Panc1 (cell line): ENCODE results near the gene PNKP. TPM values are rescaled to one million over a fixed set of nuclear protein-coding genes. Genes with fewer than 3 reads are reported as not detected.

Source experiments
- ATAC-seq: fragments of 200-7000 bp; cut with Tn5 transposase; 2 replicates; pipeline ENCODE4 v1.9.1; 2020; ENCODE audit warnings: mild to moderate bottlenecking, moderate library complexity
- BruUV-seq: library from RNA; stranded (reverse); fragments of 400-500 nt; replicated peaks from 2 replicates; lab custom pipeline; 2021; lab: Mats Ljungman, UMichigan
- CTCF ChIA-PET: fragments of 300-600 bp; sonication (Branson Sonifier 250); formaldehyde crosslinking; loops from one replicate; lab custom pipeline; 2022; ENCODE audit warnings: antibody characterized with exemption; lab: Charles Lee
- POLR2A ChIA-PET: fragments of 300-600 bp; sonication (Branson Sonifier 250); formaldehyde crosslinking; loops from one replicate; lab custom pipeline; 2022; ENCODE audit warnings: antibody characterized with exemption; lab: Charles Lee
- DNase-seq: peaks from one replicate; pipeline ENCODE4 v3.0.0-alpha.2; 2010; ENCODE audit warnings: low read depth, low spot score
- H3K27ac ChIP-seq: 2 replicates; pipeline ENCODE4 v1.5.1; 2011; ENCODE audit warnings: mild to moderate bottlenecking, low read length, inconsistent platforms
- H3K27me3 ChIP-seq: fragments of 200-500 bp; sonication (Bioruptor generic); 2 replicates; pipeline ENCODE4 v1.6.0; 2014; ENCODE audit warnings: low read length, inconsistent platforms; ENCODE audit not compliant: control insufficient read depth, insufficient read depth
- H3K36me3 ChIP-seq: fragments of 200-500 bp; sonication (Bioruptor generic); 2 replicates; pipeline ENCODE4 v1.5.1; 2014; ENCODE audit warnings: inconsistent platforms, mild to moderate bottlenecking, low read length, moderate library complexity; ENCODE audit not compliant: control insufficient read depth, insufficient read depth
- H3K4me1 ChIP-seq: 2 replicates; pipeline ENCODE4 v1.5.1; 2011; ENCODE audit warnings: inconsistent platforms, mild to moderate bottlenecking, low read length, moderate library complexity; ENCODE audit not compliant: control insufficient read depth, insufficient read depth
- H3K4me3 ChIP-seq, 2 experiments: 2 replicates each; pipeline ENCODE4 v1.5.1; 2011 to 2012; ENCODE audit warnings: low read depth in 2 of 2, low read length in 2 of 2, mild to moderate bottlenecking in 2 of 2, inconsistent platforms in 1 of 2, moderate library complexity in 1 of 2
- H3K9me3 ChIP-seq: fragments of 200-500 bp; sonication (Bioruptor generic); 2 replicates; pipeline ENCODE4 v1.5.1; 2014; ENCODE audit warnings: low read depth, mild to moderate bottlenecking, inconsistent platforms, low read length, moderate library complexity; ENCODE audit not compliant: control insufficient read depth, insufficient read depth
- POLR2AphosphoS5 ChIP-seq: IDR thresholded peaks from 2 replicates; pipeline ENCODE4 v1.6.1; 2012; ENCODE audit warnings: mild to moderate bottlenecking, low read depth, low read length, moderate library complexity
- SIN3A ChIP-seq: IDR thresholded peaks from 2 replicates; pipeline ENCODE4 v1.6.1; 2012; ENCODE audit warnings: low read depth, mild to moderate bottlenecking, low read length, moderate library complexity, borderline replicate concordance; ENCODE audit not compliant: insufficient read depth
- TCF7L2 ChIP-seq: IDR thresholded peaks from 2 replicates; pipeline ENCODE4 v1.6.1; 2011; ENCODE audit warnings: mild to moderate bottlenecking, low read depth, low read length, inconsistent platforms
- in situ Hi-C: cut with HindIII; loops from 2 replicates; pipeline ENCODE4 v1.10.0; 2016; ENCODE audit warnings: low sequenced_read_pairs, low pct_unique_long_range_greater_than_20kb
- intact Hi-C: fragments of 100-400 bp; cut with micrococcal nuclease; formaldehyde crosslinking; loops from one replicate; pipeline ENCODE4 v1.10.0; 2022; ENCODE audit not compliant: unreplicated experiment
- total RNA-seq: library from RNA; stranded (reverse); gene quantifications from one replicate; pipeline ENCODE4 v1.2.1, GENCODE V29; 2021; ENCODE audit not compliant: unreplicated experiment
- TF ChIP-seq, protein P1 (sequence below): fragments of 450-650 bp; IDR thresholded peaks from 2 replicates; pipeline ENCODE4 v1.5.1; 2017; ENCODE audit warnings: mild to moderate bottlenecking
- TF ChIP-seq, protein P2 (sequence below), 2 experiments: IDR thresholded peaks; 2 replicates each; pipeline ENCODE4 v1.6.1; 2011 to 2012; ENCODE audit warnings: low read depth in 2 of 2, control low read depth in 1 of 2, low read length in 1 of 2, mild to moderate bottlenecking in 1 of 2, moderate library complexity in 1 of 2; ENCODE audit not compliant: insufficient read depth in 1 of 2

Gene PNKP
- total RNA-seq, 1 experiment from 2014 or later = 76.7 TPM

DNA sequence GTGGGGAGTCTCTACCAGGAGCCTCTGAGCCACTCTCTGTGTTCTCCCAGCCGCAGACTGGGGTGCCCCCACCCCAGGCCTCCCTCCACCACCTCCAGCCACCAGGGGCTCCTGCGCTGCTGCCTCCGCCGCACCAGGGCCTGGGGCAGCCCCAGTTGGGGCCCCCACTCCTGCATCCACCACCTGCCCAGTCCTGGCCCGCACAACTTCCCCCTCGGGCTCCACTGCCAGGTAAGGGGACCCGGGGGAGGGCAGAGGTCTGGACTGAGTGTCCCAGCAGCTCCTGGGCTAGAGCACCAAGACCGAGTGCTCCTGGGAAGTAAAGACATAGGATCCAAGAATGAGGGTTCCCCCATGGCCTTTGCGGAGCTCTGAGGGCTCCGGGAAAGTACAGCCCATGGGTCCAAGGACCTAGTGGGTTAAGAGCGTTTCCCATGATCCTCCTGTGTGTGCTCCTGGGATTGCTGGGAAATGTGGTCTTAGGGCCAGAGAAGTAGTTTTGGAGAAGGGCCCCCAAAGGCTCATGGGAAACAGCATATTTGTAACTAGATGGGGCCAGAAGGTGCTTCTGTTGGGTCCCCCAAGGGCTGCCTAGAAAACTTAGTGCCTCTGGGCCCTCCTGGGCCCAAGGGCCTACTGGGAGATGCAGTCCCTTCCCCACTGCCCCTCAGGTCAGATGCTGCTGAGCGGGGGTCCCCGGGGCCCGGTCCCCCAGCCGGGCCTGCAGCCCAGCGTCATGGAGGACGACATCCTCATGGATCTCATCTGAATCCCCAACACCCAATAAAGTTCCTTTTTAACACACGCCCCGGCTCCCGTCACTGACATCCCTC lies 31.0 kb downstream of the PNKP start:
- ChIA-PET CTCF (no interaction called here), POLR2A (no interaction called here)
- in situ Hi-C loops (no loop called here), intact Hi-C loops (no loop called here)
- H3K4me3 ChIP-seq = no peak overlapping the region
- H3K9me3 ChIP-seq = no peaks in the 10 kb centered on the region
- no peaks in the 10 kb centered on the region; the same call in 1 of the 2 replicates for H3K36me3 ChIP-seq
- no peaks in the 10 kb centered on the region for H3K27me3 ChIP-seq
- ATAC-seq = no peak
- H3K4me1 ChIP-seq = no peaks in the 10 kb centered on the region
- no TSS peak for BruUV-seq
- TF ChIP-seq, protein P1, sequence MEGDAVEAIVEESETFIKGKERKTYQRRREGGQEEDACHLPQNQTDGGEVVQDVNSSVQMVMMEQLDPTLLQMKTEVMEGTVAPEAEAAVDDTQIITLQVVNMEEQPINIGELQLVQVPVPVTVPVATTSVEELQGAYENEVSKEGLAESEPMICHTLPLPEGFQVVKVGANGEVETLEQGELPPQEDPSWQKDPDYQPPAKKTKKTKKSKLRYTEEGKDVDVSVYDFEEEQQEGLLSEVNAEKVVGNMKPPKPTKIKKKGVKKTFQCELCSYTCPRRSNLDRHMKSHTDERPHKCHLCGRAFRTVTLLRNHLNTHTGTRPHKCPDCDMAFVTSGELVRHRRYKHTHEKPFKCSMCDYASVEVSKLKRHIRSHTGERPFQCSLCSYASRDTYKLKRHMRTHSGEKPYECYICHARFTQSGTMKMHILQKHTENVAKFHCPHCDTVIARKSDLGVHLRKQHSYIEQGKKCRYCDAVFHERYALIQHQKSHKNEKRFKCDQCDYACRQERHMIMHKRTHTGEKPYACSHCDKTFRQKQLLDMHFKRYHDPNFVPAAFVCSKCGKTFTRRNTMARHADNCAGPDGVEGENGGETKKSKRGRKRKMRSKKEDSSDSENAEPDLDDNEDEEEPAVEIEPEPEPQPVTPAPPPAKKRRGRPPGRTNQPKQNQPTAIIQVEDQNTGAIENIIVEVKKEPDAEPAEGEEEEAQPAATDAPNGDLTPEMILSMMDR = no peak
- no peak for TF ChIP-seq POLR2AphosphoS5
- TF ChIP-seq, protein P2, sequence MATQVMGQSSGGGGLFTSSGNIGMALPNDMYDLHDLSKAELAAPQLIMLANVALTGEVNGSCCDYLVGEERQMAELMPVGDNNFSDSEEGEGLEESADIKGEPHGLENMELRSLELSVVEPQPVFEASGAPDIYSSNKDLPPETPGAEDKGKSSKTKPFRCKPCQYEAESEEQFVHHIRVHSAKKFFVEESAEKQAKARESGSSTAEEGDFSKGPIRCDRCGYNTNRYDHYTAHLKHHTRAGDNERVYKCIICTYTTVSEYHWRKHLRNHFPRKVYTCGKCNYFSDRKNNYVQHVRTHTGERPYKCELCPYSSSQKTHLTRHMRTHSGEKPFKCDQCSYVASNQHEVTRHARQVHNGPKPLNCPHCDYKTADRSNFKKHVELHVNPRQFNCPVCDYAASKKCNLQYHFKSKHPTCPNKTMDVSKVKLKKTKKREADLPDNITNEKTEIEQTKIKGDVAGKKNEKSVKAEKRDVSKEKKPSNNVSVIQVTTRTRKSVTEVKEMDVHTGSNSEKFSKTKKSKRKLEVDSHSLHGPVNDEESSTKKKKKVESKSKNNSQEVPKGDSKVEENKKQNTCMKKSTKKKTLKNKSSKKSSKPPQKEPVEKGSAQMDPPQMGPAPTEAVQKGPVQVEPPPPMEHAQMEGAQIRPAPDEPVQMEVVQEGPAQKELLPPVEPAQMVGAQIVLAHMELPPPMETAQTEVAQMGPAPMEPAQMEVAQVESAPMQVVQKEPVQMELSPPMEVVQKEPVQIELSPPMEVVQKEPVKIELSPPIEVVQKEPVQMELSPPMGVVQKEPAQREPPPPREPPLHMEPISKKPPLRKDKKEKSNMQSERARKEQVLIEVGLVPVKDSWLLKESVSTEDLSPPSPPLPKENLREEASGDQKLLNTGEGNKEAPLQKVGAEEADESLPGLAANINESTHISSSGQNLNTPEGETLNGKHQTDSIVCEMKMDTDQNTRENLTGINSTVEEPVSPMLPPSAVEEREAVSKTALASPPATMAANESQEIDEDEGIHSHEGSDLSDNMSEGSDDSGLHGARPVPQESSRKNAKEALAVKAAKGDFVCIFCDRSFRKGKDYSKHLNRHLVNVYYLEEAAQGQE (IDR thresholded peaks at IDR 0.05; ENCODE audit: insufficient read depth in 1 of 2, low read depth in 2 of 2, low read length in 1 of 2) = no peak
- no peak for TF ChIP-seq SIN3A
- TF ChIP-seq TCF7L2 = no peak
- no peak for DNase-seq
- H3K27ac ChIP-seq = no peak overlapping the region

DNA sequence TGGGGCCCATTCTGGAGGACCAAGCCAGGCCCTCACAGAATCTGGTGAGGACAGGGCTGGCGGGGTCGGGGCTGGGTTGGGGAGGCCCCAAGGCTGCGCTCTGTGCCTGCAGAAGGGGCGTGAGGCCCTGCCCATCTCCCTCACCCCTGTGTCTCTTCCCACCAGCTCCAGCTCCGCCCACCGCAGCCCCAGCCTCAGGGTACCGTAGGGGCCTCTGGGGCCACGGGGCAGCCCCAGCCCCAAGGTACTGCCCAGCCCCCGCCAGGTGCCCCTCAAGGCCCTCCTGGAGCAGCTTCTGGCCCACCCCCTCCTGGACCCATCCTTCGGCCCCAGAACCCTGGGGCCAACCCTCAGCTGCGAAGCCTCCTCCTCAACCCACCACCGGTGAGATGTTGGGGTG lies 31.8 kb downstream of the PNKP start:
- intact Hi-C loops = no loop called here
- POLR2A ChIA-PET = no interaction called here

More for the DNA sequence above, 31.8 kb downstream of the PNKP start:
- BruUV-seq = no TSS peak
- DNase-seq = no peak
- no peak for TF ChIP-seq TCF7L2
- TF ChIP-seq, protein P1 = no peak
- TF ChIP-seq POLR2AphosphoS5 = no peak
- TF ChIP-seq SIN3A = no peak
- TF ChIP-seq, protein P2 (IDR thresholded peaks at IDR 0.05; ENCODE audit: insufficient read depth in 1 of 2, low read depth in 2 of 2, low read length in 1 of 2) = no peak
- no peak overlapping the region for H3K4me3 ChIP-seq
- in situ Hi-C loops = no loop called here
- no peak overlapping the region for H3K27ac ChIP-seq
- no peaks in the 10 kb centered on the region; the same call in none of the 2 replicates for H3K36me3 ChIP-seq
- no peak for ATAC-seq
- CTCF ChIA-PET = no interaction called here
- H3K27me3 ChIP-seq = no peaks in the 10 kb centered on the region
- H3K9me3 ChIP-seq = no peaks in the 10 kb centered on the region
- no peaks in the 10 kb centered on the region for H3K4me1 ChIP-seq
